Measurements from ENCODE around the gene ENO2.
"Not testable (repeated sequence)": the region's sequence is repeated elsewhere in the genome, so short reads cannot be mapped to it uniquely, and the experiment has no call there.

DNA sequence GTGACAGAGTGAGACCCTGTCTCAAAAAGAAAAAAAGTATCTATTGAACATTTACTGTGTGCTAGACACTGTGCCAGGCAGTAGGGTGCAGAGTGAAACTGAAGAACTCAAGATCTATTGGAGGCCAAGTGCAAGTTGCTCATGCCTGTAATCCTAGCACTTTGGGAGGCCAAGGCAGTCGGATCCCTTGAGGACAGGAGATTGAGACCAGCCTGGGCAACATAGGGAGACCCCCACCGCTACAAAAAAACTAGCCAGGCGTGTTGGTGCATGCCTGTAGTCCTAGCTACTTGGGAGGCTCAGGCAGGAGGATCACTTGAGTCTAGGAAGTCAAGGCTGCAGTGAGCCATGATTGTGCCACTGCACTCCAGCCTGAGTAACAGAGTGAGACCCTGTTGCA, 21.7 kb upstream of the ENO2 start:
- TF ChIP-seq, protein P1, sequence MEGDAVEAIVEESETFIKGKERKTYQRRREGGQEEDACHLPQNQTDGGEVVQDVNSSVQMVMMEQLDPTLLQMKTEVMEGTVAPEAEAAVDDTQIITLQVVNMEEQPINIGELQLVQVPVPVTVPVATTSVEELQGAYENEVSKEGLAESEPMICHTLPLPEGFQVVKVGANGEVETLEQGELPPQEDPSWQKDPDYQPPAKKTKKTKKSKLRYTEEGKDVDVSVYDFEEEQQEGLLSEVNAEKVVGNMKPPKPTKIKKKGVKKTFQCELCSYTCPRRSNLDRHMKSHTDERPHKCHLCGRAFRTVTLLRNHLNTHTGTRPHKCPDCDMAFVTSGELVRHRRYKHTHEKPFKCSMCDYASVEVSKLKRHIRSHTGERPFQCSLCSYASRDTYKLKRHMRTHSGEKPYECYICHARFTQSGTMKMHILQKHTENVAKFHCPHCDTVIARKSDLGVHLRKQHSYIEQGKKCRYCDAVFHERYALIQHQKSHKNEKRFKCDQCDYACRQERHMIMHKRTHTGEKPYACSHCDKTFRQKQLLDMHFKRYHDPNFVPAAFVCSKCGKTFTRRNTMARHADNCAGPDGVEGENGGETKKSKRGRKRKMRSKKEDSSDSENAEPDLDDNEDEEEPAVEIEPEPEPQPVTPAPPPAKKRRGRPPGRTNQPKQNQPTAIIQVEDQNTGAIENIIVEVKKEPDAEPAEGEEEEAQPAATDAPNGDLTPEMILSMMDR (conservative IDR thresholded peaks at IDR 0.05 in 1 of 2, IDR thresholded peaks at IDR 0.05 in 1 of 2; ENCODE audit: low read depth in 1 of 2, low read length in 2 of 2), result not testable (repeated sequence)
- TF ChIP-seq EZH2 (IDR thresholded peaks at IDR 0.05; ENCODE audit: low read length, missing control alignments), result not testable (repeated sequence)

All from fibroblast of lung (primary cell).